Right lobe of liver (tissue), 4 donors: Measurements from ENCODE around the gene ZBTB45.
"Not testable (repeated sequence)": the region's sequence is repeated elsewhere in the genome, so short reads cannot be mapped to it uniquely, and the experiment has no call there.

Experiments
- POLR2A ChIP-seq: fragments of 450-650 bp; IDR thresholded peaks from one replicate; pipeline ENCODE4 v1.6.1; 2017; ENCODE audit warnings: antibody characterized with exemption, mild to moderate bottlenecking
- TF ChIP-seq, protein P1 (sequence below), 4 donors: fragments of 200-600 bp in 3 of 4; fragments of 450-650 bp in 1 of 4; IDR thresholded peaks; one replicate each; pipeline versions ENCODE4 v1.5.1 to v1.8.0; 2016 to 2022; ENCODE audit warnings: antibody characterized with exemption in 4 of 4, mild to moderate bottlenecking in 2 of 4
- donor health status: DM: no; HTN: no; CAD: no.
- donor health status: DM: no; HTN: no; CAD: no.
- donor health status: DM: no; HTN: yes; CAD: no.

- TF ChIP-seq, protein P1, sequence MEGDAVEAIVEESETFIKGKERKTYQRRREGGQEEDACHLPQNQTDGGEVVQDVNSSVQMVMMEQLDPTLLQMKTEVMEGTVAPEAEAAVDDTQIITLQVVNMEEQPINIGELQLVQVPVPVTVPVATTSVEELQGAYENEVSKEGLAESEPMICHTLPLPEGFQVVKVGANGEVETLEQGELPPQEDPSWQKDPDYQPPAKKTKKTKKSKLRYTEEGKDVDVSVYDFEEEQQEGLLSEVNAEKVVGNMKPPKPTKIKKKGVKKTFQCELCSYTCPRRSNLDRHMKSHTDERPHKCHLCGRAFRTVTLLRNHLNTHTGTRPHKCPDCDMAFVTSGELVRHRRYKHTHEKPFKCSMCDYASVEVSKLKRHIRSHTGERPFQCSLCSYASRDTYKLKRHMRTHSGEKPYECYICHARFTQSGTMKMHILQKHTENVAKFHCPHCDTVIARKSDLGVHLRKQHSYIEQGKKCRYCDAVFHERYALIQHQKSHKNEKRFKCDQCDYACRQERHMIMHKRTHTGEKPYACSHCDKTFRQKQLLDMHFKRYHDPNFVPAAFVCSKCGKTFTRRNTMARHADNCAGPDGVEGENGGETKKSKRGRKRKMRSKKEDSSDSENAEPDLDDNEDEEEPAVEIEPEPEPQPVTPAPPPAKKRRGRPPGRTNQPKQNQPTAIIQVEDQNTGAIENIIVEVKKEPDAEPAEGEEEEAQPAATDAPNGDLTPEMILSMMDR (IDR thresholded peaks at IDR 0.05), result not testable (repeated sequence)
- TF ChIP-seq POLR2A, result not testable (repeated sequence)
Measured at GRCh38 chr19:58470837-58471543, 48.6 kb downstream of the ZBTB45 start.
